Gastrocnemius medialis (tissue), 4 donors: ENCODE results near the gene SMARCE1.

Experiments
- POLR2A ChIP-seq, 2 donors: fragments of 450-650 bp; IDR thresholded peaks; one replicate each; pipeline ENCODE4 v1.6.1; 2017; ENCODE audit warnings: antibody characterized with exemption in 2 of 2, mild to moderate bottlenecking in 2 of 2, moderate library complexity in 2 of 2
- TF ChIP-seq, protein P1 (sequence below), 5 experiments: fragments of 450-650 bp in 3 of 5; fragments of 200-600 bp in 2 of 5; sonication (generic) in 2 of 5; IDR thresholded peaks in 4 of 5; conservative IDR thresholded peaks in 1 of 5; 1 replicate in 4 of 5; 2 replicates in 1 of 5; pipeline ENCODE4 v1.5.1; 2016 to 2019; ENCODE audit warnings: antibody characterized with exemption in 5 of 5, mild to moderate bottlenecking in 3 of 5, moderate library complexity in 3 of 5

DNA sequence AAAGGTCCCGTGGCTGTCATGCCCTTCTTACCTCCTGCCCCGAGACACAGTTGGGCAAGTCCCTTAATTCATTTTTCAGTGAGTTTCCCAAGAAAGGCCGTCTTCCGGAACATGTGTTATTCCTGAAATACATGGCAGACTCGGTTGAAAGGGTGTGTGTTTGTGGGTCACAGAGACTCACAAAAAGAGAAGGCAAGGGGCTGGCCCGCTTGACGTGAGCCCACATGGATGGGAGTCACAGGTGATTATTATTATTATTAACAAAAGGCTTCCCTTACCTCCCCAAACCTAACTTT, 48.2 kb downstream of the SMARCE1 start:
- TF ChIP-seq, protein P1, sequence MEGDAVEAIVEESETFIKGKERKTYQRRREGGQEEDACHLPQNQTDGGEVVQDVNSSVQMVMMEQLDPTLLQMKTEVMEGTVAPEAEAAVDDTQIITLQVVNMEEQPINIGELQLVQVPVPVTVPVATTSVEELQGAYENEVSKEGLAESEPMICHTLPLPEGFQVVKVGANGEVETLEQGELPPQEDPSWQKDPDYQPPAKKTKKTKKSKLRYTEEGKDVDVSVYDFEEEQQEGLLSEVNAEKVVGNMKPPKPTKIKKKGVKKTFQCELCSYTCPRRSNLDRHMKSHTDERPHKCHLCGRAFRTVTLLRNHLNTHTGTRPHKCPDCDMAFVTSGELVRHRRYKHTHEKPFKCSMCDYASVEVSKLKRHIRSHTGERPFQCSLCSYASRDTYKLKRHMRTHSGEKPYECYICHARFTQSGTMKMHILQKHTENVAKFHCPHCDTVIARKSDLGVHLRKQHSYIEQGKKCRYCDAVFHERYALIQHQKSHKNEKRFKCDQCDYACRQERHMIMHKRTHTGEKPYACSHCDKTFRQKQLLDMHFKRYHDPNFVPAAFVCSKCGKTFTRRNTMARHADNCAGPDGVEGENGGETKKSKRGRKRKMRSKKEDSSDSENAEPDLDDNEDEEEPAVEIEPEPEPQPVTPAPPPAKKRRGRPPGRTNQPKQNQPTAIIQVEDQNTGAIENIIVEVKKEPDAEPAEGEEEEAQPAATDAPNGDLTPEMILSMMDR (IDR thresholded peaks at IDR 0.05 in 4 of 5, conservative IDR thresholded peaks at IDR 0.05 in 1 of 5): no peak
- no peak for TF ChIP-seq POLR2A (IDR thresholded peaks at IDR 0.05)
